GM12878 (cell line): ENCODE measurements around the gene TMC6. TPM values are rescaled to one million over a fixed set of nuclear protein-coding genes. Genes with fewer than 3 reads are reported as not detected.

Experiments
- CREB1 ChIP-seq: IDR thresholded peaks from 2 replicates; pipeline ENCODE4 v1.6.1; 2012; ENCODE audit warnings: low read depth, mild to moderate bottlenecking, inconsistent platforms
- E4F1 ChIP-seq: fragments of 450-650 bp; IDR thresholded peaks from 2 replicates; pipeline ENCODE4 v1.6.1; 2018; ENCODE audit warnings: borderline replicate concordance, mild to moderate bottlenecking; ENCODE audit not compliant: partially characterized antibody
- ELK1 ChIP-seq: IDR thresholded peaks from 2 replicates; pipeline ENCODE4 v1.6.1; 2012; ENCODE audit warnings: low read depth, low read length, improper control_type of control experiment
- FOXM1 ChIP-seq: IDR thresholded peaks from 2 replicates; pipeline ENCODE4 v1.6.1; 2012; ENCODE audit warnings: low read depth, mild to moderate bottlenecking, inconsistent platforms, low read length, moderate library complexity
- GABPA ChIP-seq: IDR thresholded peaks from 2 replicates; pipeline ENCODE4 v1.6.1; 2014; ENCODE audit warnings: antibody characterized with exemption, low read depth, mild to moderate bottlenecking, inconsistent platforms
- IKZF2 ChIP-seq, 2 experiments: fragments of 450-650 bp; IDR thresholded peaks; 2 replicates each; pipeline ENCODE4 v1.6.1; 2017; ENCODE audit warnings: mild to moderate bottlenecking in 2 of 2, moderate library complexity in 2 of 2
- JUNB ChIP-seq: IDR thresholded peaks from 2 replicates; pipeline ENCODE4 v1.6.1; 2016; ENCODE audit warnings: antibody characterized with exemption, mild to moderate bottlenecking
- MAX ChIP-seq: IDR thresholded peaks from 2 replicates; pipeline ENCODE4 v1.6.1; 2012; ENCODE audit warnings: low read depth, low read length, improper control_type of control experiment
- NBN ChIP-seq: fragments of 450-650 bp; IDR thresholded peaks from 2 replicates; pipeline ENCODE4 v1.6.1; 2016
- NFIC ChIP-seq: IDR thresholded peaks from 2 replicates; pipeline ENCODE4 v1.6.1; 2012; ENCODE audit warnings: low read depth, mild to moderate bottlenecking, inconsistent platforms, low read length, moderate library complexity
- NFYB ChIP-seq: IDR thresholded peaks from 2 replicates; pipeline ENCODE4 v1.6.1; 2011; ENCODE audit warnings: low read depth, mild to moderate bottlenecking, low read length, improper control_type of control experiment, moderate library complexity; ENCODE audit not compliant: insufficient read depth
- NR2C2 ChIP-seq: IDR thresholded peaks from 2 replicates; pipeline ENCODE4 v1.6.1; 2011; ENCODE audit warnings: borderline replicate concordance, low read depth; ENCODE audit not compliant: control insufficient read depth, insufficient read length
- POLR2AphosphoS2 ChIP-seq: IDR thresholded peaks from 2 replicates; pipeline ENCODE4 v1.6.1; 2011; ENCODE audit warnings: low read depth, mild to moderate bottlenecking, low read length, improper control_type of control experiment, moderate library complexity
- POU2F2 ChIP-seq: IDR thresholded peaks from 3 replicates; pipeline ENCODE4 v1.6.1; 2011; ENCODE audit warnings: low read depth, mild to moderate bottlenecking, low read length, borderline replicate concordance
- RELB ChIP-seq: fragments of 450-650 bp; IDR thresholded peaks from 2 replicates; pipeline ENCODE4 v1.6.1; 2017; ENCODE audit warnings: low read depth, mild to moderate bottlenecking, moderate library complexity
- SMAD1 ChIP-seq: fragments of 450-650 bp; IDR thresholded peaks from 2 replicates; pipeline ENCODE4 v1.6.1; 2018; ENCODE audit warnings: mild to moderate bottlenecking, low read depth; ENCODE audit not compliant: partially characterized antibody
- TCF12 ChIP-seq: IDR thresholded peaks from 2 replicates; pipeline ENCODE4 v1.6.1; 2011; ENCODE audit warnings: low read depth, mild to moderate bottlenecking, low read length
- TCF7 ChIP-seq: IDR thresholded peaks from 2 replicates; pipeline ENCODE4 v1.6.1; 2014; ENCODE audit warnings: antibody characterized with exemption, borderline replicate concordance
- ZNF592 ChIP-seq: fragments of 450-650 bp; IDR thresholded peaks from 2 replicates; pipeline ENCODE4 v1.6.1; 2017; ENCODE audit warnings: mild to moderate bottlenecking, moderate library complexity
- polyA plus RNA-seq, 11 experiments: library from polyadenylated mRNA; depleted of rRNA in 4 of 11; unstranded in 6 of 11; stranded (reverse) in 5 of 11; fragments of >200 nt; fragmentation: Nextera tagmentation in 4 of 11; fragmentation: Illumina TruSeq in 1 of 11; extraction: Ambion mirVana in 4 of 11; extraction: Trizol in 1 of 11; gene quantifications; 1 replicate in 1 of 11; 2 replicates in 10 of 11; pipeline versions ENCODE4 v1.2.1 to v1.2.3, GENCODE V29; 2011 to 2016; ENCODE audit warnings: inconsistent platforms in 2 of 11, missing spikeins in 2 of 11, low read depth in 1 of 11
- total RNA-seq, 4 experiments: library from RNA; depleted of rRNA in 3 of 4; stranded (reverse); fragments of >200 nt in 3 of 4; fragmentation: Illumina TruSeq in 1 of 4; extraction: Trizol in 1 of 4; gene quantifications; 2 replicates each; pipeline versions ENCODE4 v1.2.1 to v1.2.3, GENCODE V29; 2013 to 2021

Gene TMC6
- total and polyA plus RNA-seq, 10 of the 15 experiments (the other 5 are each of a cell fraction or from before 2014, with no cell fraction given) = 1.9 to 232 (median 60.6) TPM

GRCh38 chr17:78154903-78155811 is 26.6 kb upstream of the TMC6 start (continued):
- TF ChIP-seq ELK1 = 0 out of 2 replicates have a peak, but pooled peaks have one; percentile 52
- TF ChIP-seq NBN = peak; percentile 97
- TF ChIP-seq NFIC = peak; percentile 84
- TF ChIP-seq E4F1 = peak; percentile 86
- TF ChIP-seq GABPA = no peak
- TF ChIP-seq NFYB = peak; percentile 41; the same call in 1 of the 2 replicates
- TF ChIP-seq NR2C2 = no peak
- TF ChIP-seq POU2F2 = peak; percentile 89; the same call in 2 of the 3 replicates
- TF ChIP-seq SMAD1 = peak; percentile 15
- TF ChIP-seq TCF12 = no peak
- peak; percentile 58; the same call in 1 of the 2 replicates for TF ChIP-seq JUNB
- no peak for TF ChIP-seq TCF7
- peak; percentile 18 to 71; a peak in 2 of 4 replicates for TF ChIP-seq IKZF2 (IDR thresholded peaks at IDR 0.05)
- TF ChIP-seq ZNF592 = peak; percentile 19; the same call in 1 of the 2 replicates
- TF ChIP-seq CREB1 = peak; percentile 89
- peak; percentile 85 for TF ChIP-seq FOXM1
- TF ChIP-seq MAX = peak; percentile 70; the same call in 1 of the 2 replicates
- TF ChIP-seq RELB = peak; percentile 99
- TF ChIP-seq POLR2AphosphoS2 = peak; percentile 77
